ENCODE data around the gene ARRB1. TPM values are rescaled to one million over a fixed set of nuclear protein-coding genes. Genes with fewer than 3 reads are reported as not detected.

The ARRB1 gene
- total and polyA plus RNA-seq, 9 donors, result 15.2 to 68.0 (median 27.2) TPM

- H3K4me3 ChIP-seq, result no peak overlapping the region
- intact Hi-C loops (cut with DNase I), result no loop called here
- no peaks in the 10 kb centered on the region for H3K27me3 ChIP-seq
- no peaks in the 10 kb centered on the region for H3K36me3 ChIP-seq
- H3K4me1 ChIP-seq (ENCODE audit: insufficient read depth), result peaks cover 36% of the 10 kb centered on the region
- peak; percentile 54 to 63 (median 59) for DNase-seq
- WGBS, 3 donors, result 8 to 16% (median 11%) methylated on average over 8 of the region's 8 CpGs
- H3K9me3 ChIP-seq, result no peaks in the 10 kb centered on the region
- peak overlapping the region in 1 of 2 donors; percentile 58 for H3K27ac ChIP-seq
- TF ChIP-seq EP300 (IDR thresholded peaks at IDR 0.05) (no peak), CTCF (IDR thresholded peaks at IDR 0.05) (no peak), POLR2A (IDR thresholded peaks at IDR 0.05) (no peak)
These were observed 3.5 kb downstream of the ARRB1 start for GRCh38 chr11:75347781-75348566.

- TF ChIP-seq POLR2A (IDR thresholded peaks at IDR 0.05), result no peak
- no peak for TF ChIP-seq CTCF (IDR thresholded peaks at IDR 0.05)
- no peak for TF ChIP-seq EP300 (IDR thresholded peaks at IDR 0.05)
- Histone ChIP-seq H3K4me1 (ENCODE audit: insufficient read depth) (peaks cover 38% of the 10 kb centered on the region), H3K9me3 (no peaks in the 10 kb centered on the region), H3K36me3 (no peaks in the 10 kb centered on the region), H3K27ac (peak overlapping the region; percentile 1 to 58), H3K27me3 (no peaks in the 10 kb centered on the region), H3K4me3 (no peak overlapping the region)
- WGBS, 3 donors, result 67 to 70% (median 68%) methylated on average over 11 of the region's 11 CpGs
- peak; percentile 48 to 62 (median 52) for DNase-seq
- intact Hi-C loops (cut with DNase I), result no loop called here
These were observed 4.4 kb downstream of the ARRB1 start for GRCh38 chr11:75346912-75347647.

GRCh38 chr11:75346296-75346695 is 5.2 kb downstream of the ARRB1 start:
- no peak overlapping the region for H3K4me3 ChIP-seq
- intact Hi-C loops (cut with DNase I), result no loop called here
- TF ChIP-seq POLR2A (IDR thresholded peaks at IDR 0.05) (no peak), CTCF (IDR thresholded peaks at IDR 0.05) (no peak), EP300 (IDR thresholded peaks at IDR 0.05) (no peak)
- no peaks in the 10 kb centered on the region for H3K36me3 ChIP-seq
- H3K4me1 ChIP-seq (ENCODE audit: insufficient read depth), result peaks cover 44% of the 10 kb centered on the region
- no peaks in the 10 kb centered on the region for H3K9me3 ChIP-seq
- peak overlapping the region in 1 of 2 donors; percentile 58 for H3K27ac ChIP-seq
- no peaks in the 10 kb centered on the region for H3K27me3 ChIP-seq
- no peak for DNase-seq
- 96 to 98% (median 97%) methylated on average over 4 of the region's 4 CpGs for WGBS, 3 donors

- Histone ChIP-seq H3K4me1 (ENCODE audit: insufficient read depth) (peaks cover 45% of the 10 kb centered on the region), H3K27me3 (no peaks in the 10 kb centered on the region), H3K4me3 (no peak overlapping the region), H3K9me3 (no peaks in the 10 kb centered on the region), H3K36me3 (no peaks in the 10 kb centered on the region), H3K27ac (no peak overlapping the region)
- TF ChIP-seq POLR2A (IDR thresholded peaks at IDR 0.05) (no peak), CTCF (IDR thresholded peaks at IDR 0.05) (no peak), EP300 (IDR thresholded peaks at IDR 0.05) (no peak)
- no peak for DNase-seq
- WGBS, 3 donors, result 85 to 88% (median 88%) methylated on average over 8 of the region's 8 CpGs
- intact Hi-C loops (cut with DNase I), result no loop called here
These were observed 5.9 kb downstream of the ARRB1 start for GRCh38 chr11:75345455-75346160.
